Mucosa of gallbladder (tissue), 1 donor: ENCODE data around the gene NFKBIL1. TPM values are rescaled to one million over a fixed set of nuclear protein-coding genes. Genes with fewer than 3 reads are reported as not detected.
"Not testable (repeated sequence)": the region's sequence is repeated elsewhere in the genome, so short reads cannot be mapped to it uniquely, and the experiment has no call there.

Experiments used
- DNase-seq: peaks from one replicate; pipeline ENCODE4 v3.0.0-alpha.2; 2020; ENCODE audit warnings: low spot score
- total RNA-seq: library from RNA; stranded (reverse); gene quantifications from one replicate; pipeline ENCODE4 v1.2.1, GENCODE V29; 2021
- donor health status: DM: no; HTN: no; CAD: no.

Gene NFKBIL1, protein sequence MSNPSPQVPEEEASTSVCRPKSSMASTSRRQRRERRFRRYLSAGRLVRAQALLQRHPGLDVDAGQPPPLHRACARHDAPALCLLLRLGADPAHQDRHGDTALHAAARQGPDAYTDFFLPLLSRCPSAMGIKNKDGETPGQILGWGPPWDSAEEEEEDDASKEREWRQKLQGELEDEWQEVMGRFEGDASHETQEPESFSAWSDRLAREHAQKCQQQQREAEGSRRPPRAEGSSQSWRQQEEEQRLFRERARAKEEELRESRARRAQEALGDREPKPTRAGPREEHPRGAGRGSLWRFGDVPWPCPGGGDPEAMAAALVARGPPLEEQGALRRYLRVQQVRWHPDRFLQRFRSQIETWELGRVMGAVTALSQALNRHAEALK
- 27.7 TPM for total RNA-seq

DNA sequence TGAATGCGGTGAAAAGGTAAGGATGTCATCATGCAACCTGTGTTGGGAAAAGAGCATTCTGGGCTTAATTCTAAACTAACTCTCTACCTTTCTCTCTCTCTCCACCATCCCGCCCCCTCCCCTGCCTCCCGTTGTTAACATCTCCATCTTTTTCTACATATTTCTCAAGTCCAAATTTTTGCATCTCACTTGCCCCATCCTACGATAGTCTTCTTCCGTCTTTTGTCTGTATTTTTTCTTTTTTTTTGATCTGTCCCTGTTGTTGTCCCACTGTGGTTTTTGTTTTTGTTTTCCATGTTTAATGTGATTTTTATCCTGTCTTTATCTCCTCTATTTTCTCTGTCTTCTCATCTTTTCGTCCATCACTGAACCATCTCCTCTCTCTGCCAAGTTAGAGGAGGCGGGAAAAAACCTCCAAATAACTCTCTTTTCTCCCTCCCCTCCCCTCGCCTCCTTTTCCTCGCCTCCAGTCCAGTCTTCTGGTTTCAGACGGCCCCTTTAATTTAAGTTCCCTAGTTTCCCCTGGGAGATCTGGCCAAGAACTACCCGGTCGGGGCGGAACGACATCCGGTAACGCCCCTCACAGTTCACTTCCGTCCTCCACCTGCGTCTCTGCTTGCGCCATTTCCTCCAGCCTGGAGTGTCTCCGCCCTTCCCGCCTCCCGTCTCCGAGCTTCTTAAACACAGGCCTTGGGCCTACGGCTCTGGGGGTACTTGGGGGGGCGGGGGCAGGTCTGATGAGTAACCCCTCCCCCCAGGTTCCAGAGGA, at the start of gene NFKBIL1:
TSS of gene NFKBIL1 (plus strand) at position 651 of the 769 bp plus-strand sequence. CDS start at position 738, 87 bp downstream.
- peak; percentile 95 for DNase-seq

DNA sequence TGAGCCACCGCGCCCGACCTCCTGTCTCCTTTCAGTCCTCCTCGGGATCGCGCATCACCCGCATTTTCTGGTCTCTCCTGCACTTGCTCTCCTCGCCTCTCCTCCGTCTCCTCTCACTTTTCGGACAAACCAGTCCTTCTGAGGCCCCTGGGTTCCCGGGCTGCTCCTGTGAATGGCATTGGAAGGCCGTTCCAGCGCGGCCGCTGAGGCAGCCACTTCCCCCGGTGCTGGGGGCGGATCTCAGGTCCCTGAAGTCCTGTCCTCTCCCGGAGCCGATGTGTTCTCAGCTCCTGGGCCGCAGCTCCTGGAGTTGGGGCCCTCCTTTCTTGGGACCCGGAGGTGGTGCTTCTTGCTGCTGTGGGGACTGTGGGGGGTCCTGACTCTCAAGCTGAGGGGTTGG, 48.7 kb upstream of the NFKBIL1 start:
- no peak for DNase-seq

DNA sequence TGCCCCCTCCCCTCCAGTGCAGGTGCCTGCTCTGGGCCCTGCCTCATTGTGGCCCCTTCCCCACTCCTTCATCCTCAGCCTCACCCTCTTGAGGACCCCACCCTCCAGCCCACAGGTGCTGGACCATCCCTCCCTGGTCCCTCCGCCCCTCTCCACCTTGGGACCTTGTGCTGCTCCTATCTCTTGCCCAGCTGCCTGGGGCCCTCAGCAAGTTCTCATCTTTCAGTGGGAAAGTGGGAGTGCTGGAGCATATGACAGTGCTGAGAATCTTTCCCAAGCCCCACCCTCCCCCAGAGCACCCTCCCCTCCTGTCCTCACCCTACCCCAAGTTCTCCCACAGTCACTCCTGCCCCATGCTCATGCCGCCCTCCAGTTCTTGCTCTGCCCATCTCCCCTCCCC, 47.8 kb upstream of the NFKBIL1 start:
- DNase-seq, result not testable (repeated sequence)

DNA sequence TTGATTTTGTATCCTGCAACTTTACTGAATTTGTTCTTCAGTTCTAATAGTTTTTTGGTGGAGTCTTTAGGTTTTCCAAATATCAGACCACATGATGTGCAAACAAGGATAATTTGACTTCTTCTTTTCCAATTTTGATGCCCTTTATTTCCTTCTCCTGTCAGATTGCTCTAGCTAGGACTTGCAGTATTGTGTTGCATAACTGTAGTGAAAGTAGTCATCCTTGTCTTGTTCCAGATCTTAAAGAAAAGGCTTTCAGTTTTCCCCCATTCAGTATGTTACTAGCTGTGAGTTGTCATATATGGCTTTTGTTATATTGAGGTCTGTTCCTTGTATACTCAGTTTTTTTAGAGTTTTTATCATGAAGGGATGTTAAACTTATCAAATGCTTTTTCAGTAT, 44.8 kb upstream of the NFKBIL1 start:
- DNase-seq, result no peak

DNA sequence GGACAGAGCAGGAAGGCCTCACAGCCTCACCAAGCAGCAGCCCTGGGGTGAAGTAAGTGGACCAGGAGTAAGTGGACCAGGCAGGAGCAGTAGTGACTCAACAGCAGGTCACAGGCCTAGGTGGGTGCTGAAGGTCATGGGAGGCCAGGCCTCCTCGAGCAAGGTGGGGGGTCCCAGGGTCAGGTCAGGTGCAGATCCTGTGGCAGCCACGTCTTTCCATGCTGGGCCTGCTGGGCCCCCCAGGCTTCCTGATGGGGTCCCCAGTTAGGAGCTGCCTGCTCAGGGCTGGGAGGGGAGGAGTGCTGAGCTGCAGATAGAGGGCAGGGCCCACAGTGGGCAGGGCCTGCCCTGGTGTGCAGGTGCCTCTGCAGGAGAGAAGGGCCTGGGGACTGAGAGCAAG, 38.4 kb upstream of the NFKBIL1 start:
- DNase-seq, result not testable (repeated sequence)

DNA sequence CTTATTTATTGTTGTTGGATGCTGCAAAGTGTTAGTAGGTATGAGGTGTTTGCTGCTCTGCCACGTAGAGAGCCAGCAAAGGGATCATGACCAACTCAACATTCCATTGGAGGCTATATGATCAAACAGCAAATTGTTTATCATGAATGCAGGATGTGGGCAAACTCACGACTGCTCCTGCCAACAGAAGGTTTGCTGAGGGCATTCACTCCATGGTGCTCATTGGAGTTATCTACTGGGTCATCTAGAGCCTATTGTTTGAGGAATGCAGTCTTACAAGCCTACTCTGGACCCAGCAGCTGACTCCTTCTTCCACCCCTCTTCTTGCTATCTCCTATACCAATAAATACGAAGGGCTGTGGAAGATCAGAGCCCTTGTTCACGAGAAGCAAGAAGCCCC, 37.4 kb upstream of the NFKBIL1 start:
- no peak for DNase-seq

DNA sequence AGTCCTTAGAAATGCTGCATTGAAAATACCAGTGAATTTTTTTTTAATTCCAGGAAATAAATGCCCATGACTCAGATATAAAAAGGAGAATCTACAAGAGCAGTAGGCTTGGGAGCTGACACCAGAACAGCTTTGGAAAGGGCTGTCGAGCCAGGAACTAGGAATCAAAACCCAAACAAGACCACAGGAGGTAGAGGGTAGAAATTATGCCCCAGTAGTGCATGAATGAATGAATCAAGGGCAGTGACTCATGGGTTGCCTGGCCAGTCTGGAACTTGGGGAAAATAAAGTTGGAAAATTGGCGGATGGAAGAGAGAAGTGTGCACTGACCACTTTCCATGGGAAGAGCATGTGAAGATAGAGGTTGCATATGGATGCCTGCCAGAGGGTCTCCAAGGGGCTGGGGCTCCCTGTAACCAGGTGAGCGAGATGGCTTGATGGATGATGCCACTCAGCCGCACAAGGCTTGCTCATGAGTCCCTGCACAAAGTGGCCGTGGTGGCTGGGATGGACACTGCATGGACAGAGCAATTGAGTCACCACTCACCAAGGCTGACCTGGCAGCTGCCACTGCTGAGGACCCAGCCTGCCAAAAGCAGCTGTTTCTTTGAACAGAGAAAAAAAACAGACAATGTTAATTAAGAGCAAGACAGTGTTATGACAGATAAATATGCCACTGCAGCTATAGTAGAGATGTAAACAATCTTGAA, 33.8 kb upstream of the NFKBIL1 start:
- DNase-seq, result no peak

DNA sequence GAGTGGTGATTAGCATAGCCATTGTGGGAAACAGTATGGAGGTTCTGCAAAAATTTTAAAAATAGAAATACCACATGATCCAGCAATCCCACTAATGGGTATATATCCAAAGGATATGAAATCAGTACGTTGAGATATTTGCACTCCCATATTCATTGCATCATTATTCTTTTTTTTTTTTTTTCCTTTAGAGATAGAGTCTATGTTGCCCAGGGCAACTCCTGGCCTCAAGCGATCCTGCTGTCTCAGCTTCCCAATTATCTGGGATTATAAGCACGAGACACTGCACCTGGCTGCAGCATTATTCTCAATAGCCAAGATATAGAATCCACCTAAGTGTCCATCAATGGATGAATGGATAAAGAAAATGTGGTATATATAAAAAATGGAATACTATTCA, 25.6 kb upstream of the NFKBIL1 start:
- no peak for DNase-seq

DNA sequence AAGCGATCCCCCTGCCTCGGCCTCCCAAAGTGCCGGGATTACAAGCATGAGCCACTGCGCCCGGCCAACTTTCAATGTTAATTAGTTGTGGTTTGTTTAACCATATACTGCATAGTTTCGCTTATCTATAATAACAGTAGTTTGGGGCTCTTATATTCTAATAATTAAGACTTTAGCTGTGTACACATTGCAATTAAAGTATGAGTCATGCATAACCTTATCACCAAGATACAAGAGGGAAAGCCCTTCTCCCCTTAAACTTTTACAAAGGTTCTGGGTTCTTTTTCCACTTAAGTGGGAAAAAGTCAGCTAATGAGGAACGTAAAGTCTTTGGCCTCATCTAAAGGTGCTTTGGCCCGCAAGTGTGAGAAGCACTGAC, 21.9 kb upstream of the NFKBIL1 start:
- DNase-seq, result no peak

DNA sequence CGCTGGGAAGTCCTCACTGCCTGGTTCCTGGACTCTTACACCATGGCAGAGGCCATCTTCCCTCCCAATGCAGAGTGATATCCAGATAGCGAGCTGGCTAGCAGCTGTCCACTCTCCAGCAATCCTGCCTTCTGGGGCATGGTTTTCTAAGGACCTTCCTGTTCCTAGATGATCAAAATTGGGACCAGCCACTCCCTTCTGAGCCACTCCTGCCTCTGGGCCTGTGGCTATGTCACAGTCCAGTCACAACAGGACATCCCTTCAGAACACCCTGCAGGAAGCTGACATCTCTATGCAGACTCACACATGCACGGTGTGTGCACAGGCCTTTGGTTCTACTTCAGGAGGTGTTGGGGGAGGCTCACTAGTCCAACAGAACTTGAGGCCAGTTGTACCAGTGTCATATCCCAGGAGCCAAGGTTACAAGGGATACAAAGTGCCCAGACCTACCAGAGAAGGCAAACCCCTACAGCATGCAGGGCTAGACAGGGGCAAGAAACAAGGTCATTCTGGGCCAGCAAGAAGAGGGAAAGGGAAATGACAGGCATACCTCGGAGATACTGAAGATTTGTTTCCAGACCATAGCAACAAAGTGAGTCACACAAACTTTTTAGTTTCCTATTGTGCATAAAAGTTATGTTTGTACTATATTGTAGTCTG, 21.3 kb upstream of the NFKBIL1 start:
- no peak for DNase-seq

DNA sequence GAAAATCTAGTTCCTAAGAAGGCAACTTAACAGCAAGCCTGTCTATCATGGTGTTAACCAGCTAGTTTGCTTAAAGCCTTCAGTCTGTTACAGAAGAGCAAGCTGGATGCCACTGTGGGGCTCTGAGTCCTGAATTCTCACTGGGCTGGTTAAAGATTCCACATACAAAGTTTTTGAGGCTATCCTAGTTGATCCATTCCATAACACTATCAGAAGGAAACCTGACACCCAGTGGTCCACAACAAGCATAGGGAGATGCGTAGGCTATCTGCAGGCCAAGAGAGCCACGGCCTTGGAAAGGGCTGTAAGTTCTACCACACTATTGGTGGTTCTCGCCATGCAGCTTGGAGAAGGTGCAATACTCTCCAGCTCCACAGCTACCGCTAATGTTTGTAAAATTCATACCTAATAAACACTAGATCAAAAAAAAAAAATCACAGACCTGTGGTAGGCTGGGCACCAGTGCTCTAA, 19.1 kb upstream of the NFKBIL1 start:
- DNase-seq, result no peak

DNA sequence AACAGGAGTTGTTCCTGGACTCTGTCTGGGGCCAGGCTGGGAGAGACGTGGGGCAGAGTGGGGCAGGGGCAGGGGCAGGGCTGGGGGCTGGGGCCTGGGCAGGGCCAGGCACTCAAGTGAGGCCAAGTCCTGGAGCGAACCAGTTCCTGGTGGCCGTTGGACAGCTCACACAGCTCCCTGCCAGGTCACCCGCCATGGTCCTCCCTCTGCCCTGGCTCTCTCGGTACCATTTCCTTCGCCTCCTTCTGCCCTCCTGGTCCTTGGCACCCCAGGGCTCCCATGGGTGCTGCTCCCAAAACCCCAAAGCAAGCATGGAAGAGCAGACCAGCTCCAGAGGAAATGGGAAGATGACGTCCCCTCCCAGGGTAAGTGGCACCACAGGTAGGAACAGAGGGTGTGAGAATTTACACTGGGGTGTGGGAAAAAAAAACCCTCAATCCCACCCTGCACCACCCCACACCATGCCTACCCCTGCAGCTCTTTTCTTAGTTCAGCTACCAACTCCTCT, 18.5 kb upstream of the NFKBIL1 start, which contains the start of gene MCCD1:
TSS of gene MCCD1 (plus strand) at position 142 of the 508 bp plus-strand sequence. CDS start at position 195, 53 bp downstream.
- DNase-seq, result no peak

DNA sequence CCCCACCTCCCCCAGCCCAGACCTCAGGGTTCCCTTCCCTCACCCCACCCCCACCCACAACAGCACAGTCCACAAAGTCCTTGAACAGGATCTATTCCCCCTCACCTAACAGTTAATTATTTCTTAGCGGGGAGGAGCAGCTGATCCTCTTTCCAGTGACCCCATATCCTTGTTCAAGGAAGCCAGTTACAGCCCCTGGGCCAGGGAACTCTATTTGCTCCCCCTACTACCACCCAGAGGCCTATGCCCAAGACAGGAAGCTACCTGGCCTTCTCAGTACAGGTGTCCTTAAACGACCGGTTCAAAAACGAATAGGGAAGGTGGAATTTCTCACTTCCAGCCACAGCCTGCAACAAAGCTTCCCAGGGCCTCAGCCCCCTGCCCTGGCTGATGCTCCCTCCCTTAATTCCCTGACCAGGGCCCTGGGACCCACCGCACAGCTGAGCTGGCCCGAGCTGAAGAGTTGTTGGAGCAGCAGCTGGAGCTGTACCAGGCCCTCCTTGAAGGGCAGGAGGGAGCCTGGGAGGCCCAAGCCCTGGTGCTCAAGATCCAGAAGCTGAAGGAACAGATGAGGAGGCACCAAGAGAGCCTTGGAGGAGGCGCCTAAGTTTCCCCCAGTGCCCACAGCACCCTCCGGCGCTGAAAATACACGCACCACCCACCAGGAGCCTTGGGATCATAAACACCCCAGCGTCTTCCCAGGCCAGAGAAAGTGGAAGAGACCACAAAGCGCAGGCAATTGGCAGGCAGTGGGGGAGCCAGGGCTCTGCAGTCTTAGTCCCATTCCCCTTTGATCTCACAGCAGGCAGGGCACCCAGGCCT, 17.9 kb upstream of the NFKBIL1 start:
- no peak for DNase-seq

DNA sequence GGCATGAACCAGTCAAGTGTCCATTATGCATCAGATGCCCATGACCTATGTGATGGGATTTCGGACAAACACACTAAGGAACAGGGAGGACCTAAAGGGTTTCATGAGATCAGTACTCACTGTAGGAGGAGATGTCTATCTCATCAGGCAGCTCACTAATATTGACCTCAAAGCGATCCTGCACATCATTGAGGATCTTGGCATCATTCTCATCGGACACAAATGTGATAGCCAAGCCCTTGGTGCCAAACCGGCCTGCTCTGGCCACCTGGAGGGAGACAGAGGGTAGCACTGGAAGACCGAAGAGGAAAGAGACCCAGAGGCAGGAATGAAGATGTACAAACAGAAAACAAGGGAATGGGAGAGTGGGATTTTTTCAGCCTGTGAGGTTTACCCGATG, 16.7 kb upstream of the NFKBIL1 start:
- DNase-seq, result no peak

DNA sequence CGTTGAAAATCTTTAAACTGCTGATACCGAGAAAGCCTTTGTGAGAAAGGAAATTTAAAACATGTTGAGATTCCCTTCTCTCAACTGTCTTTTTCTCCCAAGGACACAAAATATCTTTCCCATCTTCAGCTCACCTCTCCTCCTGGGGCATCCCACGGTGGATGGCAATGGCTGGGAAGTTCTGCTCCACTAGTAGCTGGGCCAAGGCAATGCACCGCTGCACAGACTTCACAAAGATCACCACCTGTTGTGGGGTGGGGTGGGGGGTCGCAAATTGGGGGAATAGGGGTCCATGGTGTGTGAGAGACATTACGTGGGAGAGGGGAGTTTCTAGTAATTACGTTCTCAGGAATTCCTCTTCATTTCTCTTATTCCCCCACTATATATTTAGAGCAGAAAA, 16.2 kb upstream of the NFKBIL1 start:
- DNase-seq, result no peak

DNA sequence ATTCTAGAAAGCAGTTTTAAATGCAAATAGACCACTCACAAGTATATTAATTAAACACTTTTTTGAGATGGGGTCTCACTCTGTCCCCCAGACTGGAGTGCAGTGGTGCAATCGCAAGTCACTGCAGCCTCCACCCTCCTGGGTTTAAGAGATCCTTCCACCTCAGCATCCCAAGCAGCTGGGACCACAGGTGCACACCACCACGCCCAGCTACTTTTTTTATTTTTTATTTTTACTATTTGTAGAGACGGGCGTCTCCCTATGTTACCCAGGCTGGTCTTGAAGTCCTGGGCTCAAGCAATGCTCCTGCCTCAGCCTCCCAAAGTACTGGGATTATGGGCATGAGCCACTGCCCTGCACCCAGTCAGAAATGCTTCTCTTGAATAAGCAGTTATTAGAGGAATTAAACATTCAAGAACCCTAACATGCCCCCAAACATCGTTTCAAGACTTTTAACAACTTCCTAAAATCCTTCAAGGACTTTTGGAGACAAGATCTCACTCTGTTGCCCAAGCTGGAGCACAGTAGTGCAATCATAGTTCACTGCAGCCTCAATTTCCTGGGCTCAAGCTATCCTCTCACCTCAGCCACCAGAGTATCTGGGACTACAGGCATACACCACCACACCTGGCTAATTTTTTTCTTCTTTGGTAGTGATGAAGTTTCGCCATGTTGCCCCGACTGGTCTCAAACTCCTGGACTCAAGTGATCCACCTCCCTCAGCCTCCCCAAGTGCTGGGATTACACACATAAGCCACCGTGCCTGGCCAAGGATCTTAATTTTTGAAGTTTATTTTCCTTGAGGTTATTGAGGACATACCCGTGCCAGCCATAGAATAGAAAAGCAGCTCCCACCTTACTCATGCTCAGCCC, 15.4 kb upstream of the NFKBIL1 start:
- DNase-seq, result no peak

DNA sequence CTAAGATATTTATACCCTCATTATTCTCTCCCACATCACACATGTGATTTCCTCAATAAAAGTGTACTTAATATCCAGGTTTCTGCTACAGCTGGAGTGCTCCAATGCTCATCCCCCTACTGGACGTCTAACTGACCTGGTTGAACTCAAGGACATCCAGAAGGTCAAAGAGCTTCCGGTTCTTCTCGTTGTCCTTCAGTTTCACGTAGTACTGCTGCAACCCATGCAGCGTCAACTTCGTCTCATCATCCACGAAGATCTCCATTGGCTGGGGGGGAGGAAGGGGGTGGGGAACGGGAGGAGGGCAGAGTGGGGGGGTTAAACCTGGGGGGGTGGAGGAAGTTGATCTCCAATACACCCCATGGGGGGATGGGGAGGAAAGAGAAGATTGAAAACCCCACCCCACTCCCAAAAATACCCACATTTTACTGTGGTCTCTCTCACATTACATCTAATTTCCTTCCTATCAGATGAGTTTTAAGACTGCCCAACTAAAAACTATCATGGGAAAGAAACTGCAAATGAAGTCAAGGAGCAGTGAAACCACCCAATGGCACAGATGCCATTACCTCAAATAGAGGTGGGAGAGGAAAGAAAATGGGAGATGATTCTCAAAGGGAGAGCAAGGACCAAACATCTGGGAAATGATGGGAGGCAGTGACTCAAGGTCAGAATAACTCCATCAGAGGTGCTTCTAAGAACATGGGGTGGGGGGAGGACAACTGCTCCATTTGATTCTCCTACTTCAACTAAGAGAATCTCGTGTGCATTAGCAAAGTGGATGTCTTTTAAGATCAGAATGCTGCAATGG, 14.6 kb upstream of the NFKBIL1 start:
- DNase-seq, result no peak

DNA sequence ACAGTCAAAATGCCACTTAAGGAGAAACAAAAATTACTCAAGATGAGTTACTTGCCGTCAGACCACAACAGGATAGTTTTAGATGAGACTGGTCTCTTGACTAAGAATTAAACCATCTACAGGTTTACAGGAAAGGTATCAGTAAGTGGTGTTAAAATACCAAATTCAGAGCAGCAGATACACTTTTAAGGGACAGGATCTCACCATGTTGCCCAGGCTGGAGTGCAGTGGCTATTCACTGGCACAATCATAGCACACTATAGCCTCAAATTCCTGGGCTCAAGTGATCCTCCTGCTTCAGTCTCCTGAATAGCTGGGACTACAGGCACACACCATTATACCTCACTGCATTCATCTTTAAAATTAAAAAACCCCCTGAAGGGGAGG, 14.0 kb upstream of the NFKBIL1 start:
- no peak for DNase-seq

DNA sequence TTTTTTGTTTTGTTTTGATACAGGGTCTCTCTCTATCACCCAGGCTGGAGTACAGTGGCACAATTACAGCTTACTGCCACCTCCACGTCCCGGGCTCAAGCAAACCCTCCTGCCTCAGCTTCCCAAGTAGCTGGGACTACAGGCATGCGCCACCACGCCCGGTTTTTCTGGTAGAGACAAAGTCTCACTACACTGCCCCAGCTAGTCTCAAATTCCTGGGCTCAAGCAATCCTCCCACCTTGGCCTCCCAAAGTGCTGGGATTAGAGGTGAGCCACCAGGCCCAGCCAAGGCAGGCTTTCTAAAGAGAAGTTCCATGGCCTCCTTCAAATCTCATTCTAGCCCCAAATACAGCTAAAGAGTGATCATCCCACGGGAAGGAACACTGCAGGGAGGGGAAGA, 13.4 kb upstream of the NFKBIL1 start:
- no peak for DNase-seq
